Endothelial cell of umbilical vein (primary cell): ENCODE data around the gene ADAM8. TPM values are rescaled to one million over a fixed set of nuclear protein-coding genes. Genes with fewer than 3 reads are reported as not detected.

ENCODE experiments used
- BruUV-seq: library from RNA; stranded (reverse); fragments of 400-500 nt; replicated peaks from 2 replicates; lab custom pipeline; 2021; lab: Mats Ljungman, UMichigan
- CTCF ChIA-PET: fragments of 300-600, 350-600 bp; sonication (Branson Sonifier 250); formaldehyde crosslinking; loops from one replicate; lab custom pipeline; 2021; ENCODE audit warnings: antibody characterized with exemption, inconsistent platforms; lab: Charles Lee
- POLR2A ChIA-PET: fragments of 300-600, 350-600 bp; sonication (Branson Sonifier 250); formaldehyde crosslinking; loops from one replicate; lab custom pipeline; 2021; ENCODE audit warnings: antibody characterized with exemption, inconsistent platforms; lab: Charles Lee
- DNase-seq: peaks from one replicate; pipeline ENCODE4 v3.0.0-alpha.2; 2011; ENCODE audit warnings: low read depth, low spot score
- FAIRE-seq: peaks from 2 replicates; lab custom pipeline; 2011; peaks lifted over from hg19 to GRCh38; lab: Jason Lieb, UNC
- H2AFZ ChIP-seq: 2 replicates; pipeline ENCODE4 v1.6.0; 2012; ENCODE audit warnings: low read depth, low read length, control low read depth, inconsistent platforms
- H3K27ac ChIP-seq: 2 replicates; pipeline ENCODE4 v1.5.1; 2011; ENCODE audit warnings: low read depth, mild to moderate bottlenecking, control low read depth, low read length, moderate library complexity; ENCODE audit not compliant: insufficient read depth
- H3K27me3 ChIP-seq, 2 experiments: 2 replicates each; pipeline versions ENCODE4 v1.6.0 to v1.6.1; 2011; ENCODE audit warnings: low read length in 2 of 2, mixed read lengths in 1 of 2; ENCODE audit not compliant: control insufficient read depth in 2 of 2, insufficient read depth in 2 of 2
- H3K36me3 ChIP-seq, 2 experiments: 2 replicates in 1 of 2; 3 replicates in 1 of 2; pipeline ENCODE4 v1.5.1; 2011; ENCODE audit warnings: low read length in 2 of 2, mild to moderate bottlenecking in 1 of 2, moderate library complexity in 1 of 2; ENCODE audit not compliant: control insufficient read depth in 2 of 2, insufficient read depth in 2 of 2; ENCODE audit errors: extremely low read depth in 1 of 2
- H3K4me1 ChIP-seq: 3 replicates; pipeline ENCODE4 v1.5.1; 2011; ENCODE audit warnings: mild to moderate bottlenecking, low read length; ENCODE audit not compliant: control insufficient read depth, insufficient read depth; ENCODE audit errors: extremely low read depth
- H3K4me2 ChIP-seq: 2 replicates; pipeline ENCODE4 v1.6.1; 2011; ENCODE audit warnings: low read length, control low read depth, mixed read lengths; ENCODE audit not compliant: insufficient read depth
- H3K4me3 ChIP-seq, 3 experiments: fragments of 200-600 bp in 1 of 3; sonication (generic), shearing (Covaris generic) in 1 of 3; replicated peaks in 1 of 3; 2 replicates each; pipeline ENCODE4 v1.5.1; 2011 to 2016; ENCODE audit warnings: control low read depth in 3 of 3, low read length in 3 of 3, mild to moderate bottlenecking in 2 of 3, inconsistent platforms in 1 of 3, low read depth in 1 of 3, moderate library complexity in 1 of 3; ENCODE audit not compliant: insufficient read depth in 1 of 3
- H3K79me2 ChIP-seq: 2 replicates; pipeline ENCODE4 v1.6.0; 2012; ENCODE audit warnings: low read length, inconsistent platforms; ENCODE audit not compliant: control insufficient read depth, insufficient read depth
- H3K9ac ChIP-seq: replicated peaks from 2 replicates; pipeline ENCODE3; 2011; ENCODE audit warnings: low read length, control low read depth; ENCODE audit not compliant: insufficient read depth; ENCODE audit errors: extremely low read depth
- H3K9me1 ChIP-seq: replicated peaks from 3 replicates; pipeline ENCODE4 v1.6.0; 2011; ENCODE audit warnings: mild to moderate bottlenecking, low read length; ENCODE audit not compliant: control insufficient read depth, insufficient read depth; ENCODE audit errors: extremely low read depth
- H3K9me3 ChIP-seq: replicated peaks from 2 replicates; pipeline ENCODE4 v1.5.1; 2012; ENCODE audit warnings: low read length, inconsistent platforms; ENCODE audit not compliant: control insufficient read depth, insufficient read depth
- H4K20me1 ChIP-seq: replicated peaks from 2 replicates; pipeline ENCODE3; 2011; ENCODE audit warnings: mild to moderate bottlenecking, low read length; ENCODE audit not compliant: control insufficient read depth, insufficient read depth; ENCODE audit errors: extremely low read depth
- EZH2 ChIP-seq: IDR thresholded peaks from 2 replicates; pipeline ENCODE4 v1.6.1; 2012; ENCODE audit warnings: borderline replicate concordance, low read depth, mild to moderate bottlenecking, moderate library complexity, low read length, inconsistent platforms; ENCODE audit not compliant: severe bottlenecking
- FOS ChIP-seq: IDR thresholded peaks from 2 replicates; pipeline ENCODE4 v1.6.1; 2011; ENCODE audit warnings: mild to moderate bottlenecking, low read length, moderate library complexity, borderline replicate concordance; ENCODE audit not compliant: insufficient read depth
- GATA2 ChIP-seq: IDR thresholded peaks from 2 replicates; pipeline ENCODE4 v1.7.0; 2011; ENCODE audit warnings: low read depth, mild to moderate bottlenecking, moderate library complexity, mixed read lengths, low read length; ENCODE audit not compliant: insufficient read length, insufficient read depth
- JUN ChIP-seq: IDR thresholded peaks from 2 replicates; pipeline ENCODE4 v1.6.1; 2011; ENCODE audit warnings: borderline replicate concordance, low read depth; ENCODE audit not compliant: insufficient read length, insufficient read depth
- MYC ChIP-seq: IDR thresholded peaks from one replicate; pipeline ENCODE4 v1.6.1; 2011; ENCODE audit warnings: mild to moderate bottlenecking, low read depth, low read length
- POLR2A ChIP-seq: IDR thresholded peaks from 2 replicates; pipeline ENCODE4 v1.6.1; 2012; ENCODE audit warnings: low read depth, mild to moderate bottlenecking, control low read depth, low read length
- POLR2AphosphoS5 ChIP-seq: IDR thresholded peaks from 2 replicates; pipeline ENCODE4 v1.6.1; 2012; ENCODE audit warnings: low read depth, mild to moderate bottlenecking, control low read depth, low read length, moderate library complexity; ENCODE audit not compliant: insufficient read depth
- dilution Hi-C: fragments of 300-500 bp; cut with MboI; formaldehyde crosslinking; loops from one replicate; pipeline ENCODE4 v1.15.0; 2019; ENCODE audit warnings: low sequenced_read_pairs; ENCODE audit not compliant: extremely low pct_ligation_motif_present
- intact Hi-C: fragments of 100-400 bp; cut with micrococcal nuclease; formaldehyde crosslinking; loops from one replicate; pipeline ENCODE4 v1.10.0; 2022
- polyA plus RNA-seq, 4 experiments: library from polyadenylated mRNA; depleted of rRNA in 3 of 4; stranded (reverse) in 3 of 4; unstranded in 1 of 4; fragments of >200 nt; gene quantifications; 2 replicates each; pipeline versions ENCODE4 v1.2.1 to v1.2.3, GENCODE V29; 2011 to 2012; ENCODE audit warnings: missing spikeins in 1 of 4
- total RNA-seq: library from RNA; stranded (reverse); gene quantifications from 2 replicates; pipeline ENCODE4 v1.2.3, GENCODE V29; 2021
- TF ChIP-seq, protein P1 (sequence below), 2 donors: IDR thresholded peaks; 1 replicate in 1 of 2; 2 replicates in 1 of 2; pipeline ENCODE4 v1.5.1; 2011; ENCODE audit warnings: low read length in 2 of 2, mild to moderate bottlenecking in 2 of 2, moderate library complexity in 2 of 2, control low read depth in 1 of 2, inconsistent platforms in 1 of 2, low read depth in 1 of 2; ENCODE audit not compliant: insufficient read depth in 1 of 2; ENCODE audit errors: extremely low read depth in 1 of 2
- TF ChIP-seq, protein P2 (sequence below): IDR thresholded peaks from 2 replicates; pipeline ENCODE4 v1.6.1; 2011; ENCODE audit not compliant: insufficient read depth, insufficient read length

ADAM8 gene
- total and polyA plus RNA-seq, 2 donors (not counting 3 experiments of a cell fraction or from before 2014, with no cell fraction given) = 0.51 to 0.55 TPM

DNA sequence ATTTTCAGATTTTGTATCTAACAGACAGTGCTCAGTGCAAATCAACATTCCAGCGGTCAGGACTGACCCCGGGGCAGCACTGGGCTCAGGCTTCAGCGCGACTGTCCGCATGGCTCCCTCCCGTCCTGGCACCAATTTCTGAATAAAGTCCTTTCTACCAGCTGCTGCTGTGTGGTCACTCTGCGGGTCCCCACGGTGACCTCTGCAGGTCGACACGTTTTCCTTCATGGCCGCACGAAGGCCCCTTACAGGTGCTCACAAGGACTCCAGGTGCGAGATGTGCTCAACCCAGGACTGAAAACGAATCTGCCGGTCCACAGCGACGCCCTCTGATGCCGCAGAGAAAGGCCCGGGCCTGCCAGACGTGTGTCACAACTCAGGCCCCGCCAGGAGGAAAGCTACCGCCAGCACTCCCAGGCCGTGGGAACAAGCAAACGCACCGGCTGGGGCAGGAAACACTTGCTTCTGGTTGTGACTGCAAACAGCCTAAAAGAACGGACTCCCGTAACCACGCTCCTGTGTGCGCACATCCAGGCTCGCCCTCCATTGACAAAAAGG lies 50.3 kb downstream of the ADAM8 start:
- H3K4me2 ChIP-seq = no peak overlapping the region
- ChIA-PET CTCF (interaction anchor here (1.1 kb wide), 1 partner anchor 31 kb away, joined by 4 read pairs; no protein-coding TSS in a partner anchor), POLR2A (no interaction called here)
- FAIRE-seq (no peak), DNase-seq (no peak)
- H3K9me1 ChIP-seq = no peaks in the 10 kb centered on the region
- no TSS peak for BruUV-seq
- no peak overlapping the region for H3K27ac ChIP-seq
- no peaks in the 10 kb centered on the region for H3K79me2 ChIP-seq
- no peaks in the 10 kb centered on the region for H3K9me3 ChIP-seq
- peaks cover 11 to 18% of the 10 kb centered on the region in 2 experiments for H3K27me3 ChIP-seq
- TF ChIP-seq FOS = no peak
- TF ChIP-seq POLR2AphosphoS5 = no peak
- dilution Hi-C loops = no loop called here
- no peaks in the 10 kb centered on the region for H3K36me3 ChIP-seq
- H3K9ac ChIP-seq = no peak overlapping the region
- no peaks in the 10 kb centered on the region for H3K4me1 ChIP-seq
- no peak overlapping the region for H2AFZ ChIP-seq
- intact Hi-C loops = no loop called here
- no peaks in the 10 kb centered on the region for H4K20me1 ChIP-seq
- H3K4me3 ChIP-seq = no peak overlapping the region

DNA sequence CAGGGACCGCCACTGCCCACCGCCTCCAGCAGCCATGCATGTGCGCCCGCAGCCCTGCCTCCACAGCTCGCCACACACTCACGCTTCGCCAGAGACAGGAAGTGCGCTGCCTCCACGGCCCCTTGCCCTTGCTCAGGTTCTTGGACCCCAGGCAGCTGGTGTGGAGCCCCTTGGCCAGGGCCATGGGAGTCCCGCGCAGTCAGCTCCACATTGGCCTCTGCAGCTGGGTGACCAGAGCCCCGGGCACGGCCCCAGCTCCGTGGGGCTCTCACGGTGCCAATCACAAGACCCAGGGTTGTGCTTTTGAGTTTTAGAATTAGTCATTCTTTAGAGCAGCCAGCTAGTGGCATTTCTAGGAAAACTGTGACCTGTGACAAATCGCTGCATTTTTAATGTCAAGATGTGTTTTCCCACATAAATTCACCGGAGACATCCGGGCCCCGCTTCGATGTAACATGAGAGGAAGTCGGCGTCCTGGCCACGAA lies 50.9 kb downstream of the ADAM8 start:
- Histone ChIP-seq H3K9me1 (no peaks in the 10 kb centered on the region), H3K9me3 (no peaks in the 10 kb centered on the region), H3K36me3 (no peaks in the 10 kb centered on the region), H3K4me1 (no peaks in the 10 kb centered on the region), H3K4me2 (no peak overlapping the region), H3K79me2 (no peaks in the 10 kb centered on the region), H4K20me1 (no peaks in the 10 kb centered on the region), H3K4me3 (no peak overlapping the region), H2AFZ (no peak overlapping the region), H3K27me3 (peaks cover 9 to 15% of the 10 kb centered on the region in 2 experiments), H3K9ac (no peak overlapping the region), H3K27ac (no peak overlapping the region)
- no peak for DNase-seq
- ChIA-PET CTCF (no interaction called here), POLR2A (no interaction called here)
- no peak for TF ChIP-seq EZH2
- TF ChIP-seq FOS = no peak
- TF ChIP-seq, protein P1, sequence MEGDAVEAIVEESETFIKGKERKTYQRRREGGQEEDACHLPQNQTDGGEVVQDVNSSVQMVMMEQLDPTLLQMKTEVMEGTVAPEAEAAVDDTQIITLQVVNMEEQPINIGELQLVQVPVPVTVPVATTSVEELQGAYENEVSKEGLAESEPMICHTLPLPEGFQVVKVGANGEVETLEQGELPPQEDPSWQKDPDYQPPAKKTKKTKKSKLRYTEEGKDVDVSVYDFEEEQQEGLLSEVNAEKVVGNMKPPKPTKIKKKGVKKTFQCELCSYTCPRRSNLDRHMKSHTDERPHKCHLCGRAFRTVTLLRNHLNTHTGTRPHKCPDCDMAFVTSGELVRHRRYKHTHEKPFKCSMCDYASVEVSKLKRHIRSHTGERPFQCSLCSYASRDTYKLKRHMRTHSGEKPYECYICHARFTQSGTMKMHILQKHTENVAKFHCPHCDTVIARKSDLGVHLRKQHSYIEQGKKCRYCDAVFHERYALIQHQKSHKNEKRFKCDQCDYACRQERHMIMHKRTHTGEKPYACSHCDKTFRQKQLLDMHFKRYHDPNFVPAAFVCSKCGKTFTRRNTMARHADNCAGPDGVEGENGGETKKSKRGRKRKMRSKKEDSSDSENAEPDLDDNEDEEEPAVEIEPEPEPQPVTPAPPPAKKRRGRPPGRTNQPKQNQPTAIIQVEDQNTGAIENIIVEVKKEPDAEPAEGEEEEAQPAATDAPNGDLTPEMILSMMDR (IDR thresholded peaks at IDR 0.05; ENCODE audit: extremely low read depth in 1 of 2, insufficient read depth in 1 of 2, low read depth in 1 of 2, low read length in 2 of 2) = no peak
- no peak for TF ChIP-seq POLR2AphosphoS5
- TF ChIP-seq, protein P2, sequence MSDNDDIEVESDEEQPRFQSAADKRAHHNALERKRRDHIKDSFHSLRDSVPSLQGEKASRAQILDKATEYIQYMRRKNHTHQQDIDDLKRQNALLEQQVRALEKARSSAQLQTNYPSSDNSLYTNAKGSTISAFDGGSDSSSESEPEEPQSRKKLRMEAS = no peak
- no peak for TF ChIP-seq MYC
- no peak for TF ChIP-seq JUN
- TF ChIP-seq GATA2 = no peak
- no peak for TF ChIP-seq POLR2A
- BruUV-seq = no TSS peak
- intact Hi-C loops = no loop called here
- FAIRE-seq = no peak
- dilution Hi-C loops = no loop called here
